NCI-H128 (cell line): Measurements from ENCODE around the gene TPST2.

ENCODE experiments used
- DNase-seq: peaks from one replicate; lab custom pipeline; 2025; ENCODE audit not compliant: unreplicated experiment; lab: John Stamatoyannopoulos, UW

The TPST2 gene

GRCh38 chr22:26502688-26503561 is 87.0 kb downstream of the TPST2 start:
- DNase-seq: no peak

GRCh38 chr22:26501996-26502395 is 87.9 kb downstream of the TPST2 start:
- DNase-seq: no peak

- DNase-seq: no peak
Measured at GRCh38 chr22:26499188-26499703, 90.7 kb downstream of the TPST2 start.

GRCh38 chr22:26496456-26496855 is 93.5 kb downstream of the TPST2 start:
- DNase-seq: no peak

- no peak for DNase-seq
Measured at GRCh38 chr22:26494506-26494905, 95.4 kb downstream of the TPST2 start.

GRCh38 chr22:26492220-26492619 is 97.7 kb downstream of the TPST2 start:
- no peak for DNase-seq

- DNase-seq: no peak
Measured at GRCh38 chr22:26489447-26490036, 100.4 kb downstream of the TPST2 start.

GRCh38 chr22:26487996-26488395 is 101.9 kb downstream of the TPST2 start:
- no peak for DNase-seq

GRCh38 chr22:26486394-26486793 is 103.5 kb downstream of the TPST2 start:
- DNase-seq: no peak

- no peak for DNase-seq
Measured at GRCh38 chr22:26485806-26486390, 104.0 kb downstream of the TPST2 start.

GRCh38 chr22:26485013-26485412 is 104.9 kb downstream of the TPST2 start:
- no peak for DNase-seq

- no peak for DNase-seq
Measured at GRCh38 chr22:26484360-26484706, 105.6 kb downstream of the TPST2 start.

- DNase-seq: peak; percentile 66
Measured at GRCh38 chr22:26483439-26484359, 106.2 kb downstream of the TPST2 start, which contains the start of the genes HPS4 and SRRD. Gene HPS4, minus strand, starts transcription at chr22:26483783. Its CDS starts 2,021 bp downstream, at chr22:26481762. Gene SRRD, plus strand, starts transcription at chr22:26483877. Its CDS starts 14 bp downstream, at chr22:26483891.

- DNase-seq: no peak
Measured at GRCh38 chr22:26483043-26483438, 106.9 kb downstream of the TPST2 start.

GRCh38 chr22:26482161-26482560 is 107.8 kb downstream of the TPST2 start:
- DNase-seq: no peak

- DNase-seq: no peak
Measured at GRCh38 chr22:26481694-26482093, 108.2 kb downstream of the TPST2 start.

- DNase-seq: no peak
Measured at GRCh38 chr22:26481112-26481693, 108.7 kb downstream of the TPST2 start.

GRCh38 chr22:26480611-26480932 is 109.4 kb downstream of the TPST2 start:
- no peak for DNase-seq

- no peak for DNase-seq
Measured at GRCh38 chr22:26479792-26480610, 109.9 kb downstream of the TPST2 start.
